HK-2 (cell line): ENCODE data around the gene DMRT1.
A peak's percentile ranks its signal among the peaks of the same experiment; 100 is the strongest.

Experiments used
- DNase-seq: peaks from one replicate; pipeline ENCODE4 v3.0.0-alpha.2; 2018; ENCODE audit not compliant: unreplicated experiment

DMRT1 gene

GRCh38 chr9:922171-922570 lies 80.7 kb downstream of the DMRT1 start:
- no peak for DNase-seq

- DNase-seq: no peak
Observed at GRCh38 chr9:922731-923130, 81.2 kb downstream of the DMRT1 start.

DNA sequence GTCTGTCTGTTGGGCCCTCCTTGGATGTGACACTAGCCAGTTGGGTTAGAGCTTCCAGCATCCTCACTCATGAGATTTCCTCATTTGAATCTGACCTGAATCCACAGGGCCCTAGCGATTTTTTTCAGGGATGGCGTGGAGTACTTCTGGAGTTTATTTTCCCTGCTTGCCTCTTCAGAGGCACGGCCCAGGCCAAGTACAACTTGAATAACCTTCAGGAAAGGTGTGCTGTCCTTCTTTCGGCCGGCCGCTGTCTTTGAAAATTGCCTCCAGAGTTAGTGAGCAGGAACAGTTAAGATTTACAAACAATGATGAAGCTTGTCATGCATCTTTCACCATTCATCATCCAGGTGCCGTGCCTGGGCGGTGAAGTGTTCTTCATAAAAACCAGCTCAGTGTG lies 85.5 kb downstream of the DMRT1 start:
- no peak for DNase-seq

- peak; percentile 16 for DNase-seq
Observed at GRCh38 chr9:928363-929042, 87.0 kb downstream of the DMRT1 start.

DNA sequence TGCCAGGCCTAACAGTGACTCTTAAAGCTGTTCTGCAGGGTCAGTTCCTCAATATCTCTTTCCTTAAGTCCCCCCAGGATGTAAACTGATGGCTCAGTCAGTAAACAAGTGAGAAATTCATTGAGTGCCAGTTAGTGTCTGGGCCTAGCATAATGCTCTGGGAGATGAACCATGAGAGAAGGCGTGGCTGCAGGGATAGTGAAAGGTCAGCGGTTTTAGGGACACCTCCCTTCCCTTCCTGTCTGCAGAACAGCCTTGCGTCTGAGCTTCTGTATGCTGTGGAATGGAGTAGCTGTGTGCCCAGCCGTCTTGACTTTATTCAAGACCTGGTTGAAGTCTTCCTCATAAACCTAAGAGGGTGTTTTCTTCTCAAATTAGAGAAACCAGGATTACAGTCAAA lies 88.2 kb downstream of the DMRT1 start:
- no peak for DNase-seq

DNA sequence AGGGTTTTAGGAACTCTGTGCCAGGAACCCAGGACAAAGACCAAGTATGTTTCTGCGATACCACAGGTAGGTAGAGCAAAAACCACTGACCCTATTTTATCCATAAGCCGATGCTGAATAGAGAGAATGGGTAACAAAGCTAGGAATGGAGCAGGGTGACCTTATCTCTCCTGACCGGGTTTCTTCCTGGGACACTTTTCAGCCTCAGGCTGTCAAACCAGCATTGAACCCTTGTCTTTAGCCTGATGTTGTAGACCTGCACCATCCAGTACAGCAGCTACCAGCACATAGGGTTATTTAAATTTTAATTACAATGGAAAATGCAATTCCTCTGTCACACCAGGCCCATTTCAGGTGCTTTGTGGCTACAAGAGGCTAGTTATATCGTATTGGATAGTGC lies 91.9 kb downstream of the DMRT1 start:
- no peak for DNase-seq

- DNase-seq: no peak
Observed at GRCh38 chr9:935348-935965, 94.0 kb downstream of the DMRT1 start.

DNA sequence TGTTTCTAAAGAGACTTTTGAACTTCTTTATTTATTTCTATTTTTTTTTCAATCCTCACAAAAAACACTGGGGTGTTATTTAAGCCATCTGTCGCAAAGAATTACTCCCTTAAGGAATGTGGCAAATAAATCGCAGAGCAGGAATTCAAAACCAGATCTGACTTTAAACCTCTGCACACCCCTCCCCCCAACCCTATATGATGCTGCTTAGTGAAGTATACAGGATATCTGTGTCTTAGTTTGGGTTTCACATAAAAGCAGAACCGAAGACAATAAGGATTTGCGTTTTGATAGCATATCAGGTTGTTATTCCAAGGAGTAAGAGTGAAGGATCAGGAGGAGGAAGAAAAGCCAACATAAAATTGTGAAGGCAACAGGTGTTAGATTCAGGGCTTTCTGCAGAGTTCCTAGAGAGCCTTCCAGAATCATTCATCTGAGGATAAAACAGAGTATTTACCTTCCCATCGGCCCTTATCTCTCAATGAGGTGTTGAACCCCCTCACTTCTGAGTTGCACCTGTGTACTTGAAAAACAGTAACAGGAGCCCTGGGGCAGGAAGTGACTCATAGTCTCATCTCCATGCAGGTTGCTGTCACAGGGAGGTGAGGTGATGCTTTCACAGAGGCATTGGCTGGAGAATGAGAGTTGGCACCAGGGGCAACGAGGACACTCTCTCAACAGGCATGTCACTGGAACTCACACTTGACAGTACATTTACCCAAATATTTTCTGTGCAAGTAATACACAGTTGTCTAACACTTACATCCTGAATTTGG lies 101.5 kb downstream of the DMRT1 start:
- no peak for DNase-seq

GRCh38 chr9:947985-948384 lies 106.5 kb downstream of the DMRT1 start:
- no peak for DNase-seq

DNA sequence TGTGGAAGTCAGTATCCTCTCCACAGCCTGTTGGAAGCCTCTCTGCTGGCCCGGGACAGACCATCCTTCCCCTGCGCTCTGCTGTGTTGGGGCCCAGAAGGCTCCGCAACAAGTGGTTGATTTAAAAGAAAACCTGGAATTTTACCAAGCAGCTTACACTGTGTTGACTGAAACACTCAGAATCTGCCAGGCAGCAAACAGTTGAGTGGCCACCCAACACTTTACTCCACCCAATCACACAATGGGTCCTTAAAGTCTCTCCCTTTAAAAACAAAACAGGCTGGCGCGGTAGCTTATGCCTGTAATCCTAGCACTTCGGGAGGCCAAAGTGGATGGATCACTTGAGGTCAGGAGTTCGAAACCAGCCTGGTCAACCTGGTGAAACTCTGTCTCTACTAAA lies 107.0 kb downstream of the DMRT1 start:
- DNase-seq: no peak

DNA sequence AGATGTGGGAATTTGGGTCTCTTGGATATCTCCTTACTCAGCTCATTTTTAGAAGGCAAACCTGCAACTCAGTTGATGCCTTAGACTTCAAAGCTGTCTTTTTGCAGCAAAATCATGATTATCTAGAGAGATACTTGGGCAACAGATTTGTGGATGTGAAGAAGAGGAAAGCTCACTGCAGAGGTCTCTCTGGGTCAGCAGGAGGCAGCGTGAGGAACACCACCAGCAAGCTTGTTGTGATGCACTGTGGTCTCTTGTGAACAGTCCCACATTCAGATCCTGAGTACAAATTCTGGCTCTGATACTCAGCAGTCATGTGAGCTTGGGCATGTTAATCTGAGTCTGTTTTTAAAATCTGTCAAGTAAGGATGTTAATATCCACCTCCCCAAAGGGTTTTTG lies 108.6 kb downstream of the DMRT1 start:
- DNase-seq: no peak

- no peak for DNase-seq
Observed at GRCh38 chr9:952546-952945, 111.0 kb downstream of the DMRT1 start.

DNA sequence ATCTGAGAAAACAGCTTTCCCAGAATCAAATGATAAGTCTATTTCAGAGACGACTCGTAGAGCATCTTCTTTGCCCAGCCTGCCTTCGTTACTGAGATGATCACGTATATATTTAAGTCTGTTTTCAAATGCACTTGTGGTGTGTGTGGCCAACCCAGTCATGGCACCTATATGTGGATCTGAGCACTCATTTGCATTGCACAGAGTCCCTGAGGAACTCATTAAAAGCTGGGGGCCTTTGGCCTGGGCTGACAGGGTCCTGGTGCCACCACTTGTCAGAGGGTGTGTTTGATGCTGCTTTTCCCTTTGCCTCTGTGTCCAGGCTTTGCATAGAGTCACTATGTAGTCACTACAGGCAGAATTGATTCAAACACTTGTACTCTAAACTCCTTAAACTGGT lies 117.6 kb downstream of the DMRT1 start:
- DNase-seq: no peak

- DNase-seq: no peak
Observed at GRCh38 chr9:959914-960313, 118.4 kb downstream of the DMRT1 start.

DNA sequence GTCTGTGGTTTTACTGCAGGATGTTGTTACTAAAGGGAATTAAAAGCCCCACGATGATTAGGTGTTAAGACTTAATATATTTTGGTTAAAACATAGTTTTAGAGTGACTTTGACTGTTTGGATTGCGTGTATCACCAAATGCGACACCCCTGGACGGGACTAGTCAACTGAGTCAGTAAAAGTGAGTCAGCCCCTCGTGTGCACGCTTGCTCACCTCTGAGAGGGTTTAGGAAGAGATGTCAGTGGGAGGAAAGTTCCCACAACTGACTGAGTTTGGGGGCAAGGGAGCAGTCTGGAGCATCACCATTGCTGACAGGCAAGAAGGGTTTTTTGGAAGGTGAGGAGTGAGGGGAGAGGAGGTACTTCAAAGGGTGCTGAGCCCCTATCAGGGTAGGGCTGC lies 120.5 kb downstream of the DMRT1 start:
- no peak for DNase-seq

DNA sequence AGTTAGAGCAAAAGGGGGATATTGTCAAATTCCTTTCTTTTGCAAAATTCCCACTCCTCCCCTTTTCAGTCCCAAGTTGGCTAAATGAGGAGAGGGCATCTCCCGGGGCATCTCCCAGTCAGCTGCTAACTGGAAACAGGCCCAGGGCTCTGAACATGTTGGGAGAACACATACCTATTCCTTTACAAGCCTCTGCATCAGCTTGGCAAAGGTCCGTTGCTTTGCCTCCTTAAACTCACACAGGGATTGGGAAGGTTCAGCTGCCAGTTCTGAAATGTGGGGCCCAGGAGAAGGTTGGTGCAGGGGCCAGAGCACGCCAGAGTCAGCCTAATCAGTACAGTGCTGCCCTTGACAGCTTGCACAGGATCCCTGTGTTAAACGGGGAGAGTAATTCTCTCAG lies 124.0 kb downstream of the DMRT1 start:
- DNase-seq: no peak

GRCh38 chr9:966870-967269 lies 125.4 kb downstream of the DMRT1 start:
- DNase-seq: no peak

- DNase-seq: no peak
Observed at GRCh38 chr9:967436-967835, 125.9 kb downstream of the DMRT1 start.

- DNase-seq: no peak
Observed at GRCh38 chr9:967903-968641, 126.6 kb downstream of the DMRT1 start.

DNA sequence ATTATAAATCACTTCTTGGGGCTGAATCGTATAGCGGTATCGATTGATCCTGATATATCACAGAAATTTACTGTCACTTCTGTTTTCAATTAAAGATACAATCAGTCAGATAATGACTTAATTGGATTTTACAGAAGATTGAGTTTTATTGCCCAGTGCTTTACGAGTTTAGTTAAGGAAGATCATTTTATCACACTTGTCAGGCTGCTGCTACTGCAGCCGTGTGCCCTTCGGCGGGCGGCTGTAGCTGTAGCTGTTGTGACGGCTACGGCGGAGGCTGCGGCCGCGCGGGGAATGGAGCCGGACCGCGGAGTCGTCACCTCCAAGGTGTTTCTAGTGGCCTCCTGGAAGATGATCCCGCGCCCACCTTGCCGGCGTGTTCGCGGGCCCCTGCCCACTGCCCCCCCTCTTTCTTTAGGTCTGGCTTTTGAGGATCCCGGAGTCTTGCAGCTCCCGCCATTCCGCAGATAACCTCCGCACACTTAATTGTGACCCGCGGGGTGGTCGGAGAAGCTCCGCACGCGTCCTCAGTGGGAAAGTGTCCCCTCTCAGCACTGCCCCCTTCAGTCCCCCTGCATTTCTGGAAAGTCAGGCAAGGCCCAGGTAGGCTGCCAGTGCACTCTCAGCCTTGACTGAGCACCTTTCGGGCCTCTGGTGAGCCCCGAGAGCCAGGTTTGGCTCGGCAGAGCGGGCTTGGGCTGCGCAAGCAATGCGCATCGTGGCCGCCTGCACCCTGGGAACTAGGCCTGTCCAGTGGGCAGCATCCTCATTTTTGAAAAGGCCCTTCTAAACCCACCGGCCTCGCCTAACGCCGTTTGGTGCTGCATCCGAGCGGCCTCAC lies 128.0 kb downstream of the DMRT1 start:
- no peak for DNase-seq

DNA sequence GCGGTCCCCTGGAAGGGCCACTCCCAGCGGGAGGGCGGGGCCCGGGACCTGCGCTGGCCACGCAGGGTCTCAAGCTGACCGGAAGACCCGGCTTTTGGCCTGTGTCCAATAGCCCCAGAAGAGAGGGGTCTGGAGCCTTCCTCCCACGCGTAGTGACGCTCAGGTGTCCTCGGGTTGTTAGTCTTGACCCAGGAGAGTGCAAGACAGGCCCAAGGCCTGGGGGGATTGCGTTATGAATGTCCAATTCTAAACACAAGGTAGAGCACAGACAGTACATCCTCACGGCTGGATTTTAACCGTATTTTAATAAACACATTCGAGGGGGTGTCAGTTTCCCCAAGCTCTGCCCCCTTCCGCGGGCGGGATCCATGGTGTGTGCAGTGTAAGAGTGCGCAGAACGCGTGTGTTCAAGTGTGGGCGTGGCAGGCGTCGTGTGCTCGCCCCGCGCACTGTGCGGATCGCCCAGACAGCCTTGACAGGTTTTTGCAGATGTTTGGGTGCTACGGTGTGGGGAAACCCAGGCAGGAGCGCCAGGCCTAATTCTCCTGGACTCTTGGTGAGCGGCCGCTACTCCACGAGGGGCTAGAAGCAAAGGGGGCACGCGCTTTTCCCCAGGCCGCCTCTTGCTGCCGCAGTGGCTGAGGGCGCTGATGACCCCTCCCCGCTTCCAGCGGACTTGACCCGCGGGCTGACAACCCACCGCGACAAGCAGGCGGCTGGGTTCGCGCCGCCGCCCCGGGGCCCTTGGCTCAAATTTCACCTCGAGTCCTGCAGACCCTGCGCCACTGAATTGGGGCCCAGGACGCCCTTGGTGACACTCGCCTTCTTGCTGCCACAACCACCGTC lies 128.9 kb downstream of the DMRT1 start:
- no peak for DNase-seq
